WTC11 (cell line): ENCODE measurements around the gene MAPK8IP1. TPM values are rescaled to one million over a fixed set of nuclear protein-coding genes. Genes with fewer than 3 reads are reported as not detected.
A peak's percentile ranks its signal among the peaks of the same experiment; 100 is the strongest.

Experiments
- ATAC-seq: fragments of 200-7000 bp; cut with Tn5 transposase; 2 replicates; pipeline ENCODE4 v1.10.0; 2021; ENCODE audit warnings: mild to moderate bottlenecking, moderate library complexity
- CTCF ChIA-PET: fragments of 300-600 bp; sonication (Branson Sonifier 250); formaldehyde crosslinking; loops from one replicate; lab custom pipeline; 2021; ENCODE audit warnings: antibody characterized with exemption; lab: Charles Lee
- POLR2A ChIA-PET: fragments of 350-600 bp; sonication (Branson Sonifier 250); formaldehyde crosslinking; loops from one replicate; lab custom pipeline; 2021; ENCODE audit warnings: antibody characterized with exemption; lab: Charles Lee
- DNase-seq: peaks from one replicate; pipeline ENCODE4 v3.0.0; 2021; ENCODE audit warnings: low spot score
- H3K27ac Mint-ChIP-seq: 2 replicates; pipeline ENCODE4 v1.8.0; 2021; ENCODE audit warnings: mixed read lengths
- H3K27me3 Mint-ChIP-seq: 2 replicates; pipeline ENCODE4 v1.8.0; 2021; ENCODE audit warnings: low read depth, mild to moderate bottlenecking, moderate library complexity, mixed read lengths
- H3K36me3 Mint-ChIP-seq: 2 replicates; pipeline ENCODE4 v1.8.0; 2021; ENCODE audit warnings: mixed read lengths
- H3K4me1 Mint-ChIP-seq: 2 replicates; pipeline ENCODE4 v1.8.0; 2022; ENCODE audit warnings: mixed read lengths
- H3K4me3 Mint-ChIP-seq: 2 replicates; pipeline ENCODE4 v1.8.0; 2021; ENCODE audit warnings: mild to moderate bottlenecking, moderate library complexity, mixed read lengths
- H3K9me3 Mint-ChIP-seq: 2 replicates; pipeline ENCODE4 v1.8.0; 2021; ENCODE audit warnings: mixed read lengths
- AFF4 ChIP-seq: sonication (generic); formaldehyde crosslinking; IDR thresholded peaks from 2 replicates; pipeline ENCODE4 v1.8.1; 2023; ENCODE audit warnings: mild to moderate bottlenecking, missing genetic modification reagents, borderline replicate concordance
- ATF1 ChIP-seq: sonication (generic); formaldehyde crosslinking; IDR thresholded peaks from 2 replicates; pipeline ENCODE4 v1.8.1; 2023; ENCODE audit warnings: mild to moderate bottlenecking, moderate library complexity, missing genetic modification reagents
- ATF2 ChIP-seq: sonication (generic); formaldehyde crosslinking; IDR thresholded peaks from 2 replicates; pipeline ENCODE4 v1.8.1; 2022; ENCODE audit warnings: low read depth, missing genetic modification reagents, borderline replicate concordance
- ATF3 ChIP-seq: sonication (generic); formaldehyde crosslinking; conservative IDR thresholded peaks from 2 replicates; pipeline ENCODE4 v1.8.1; 2022; ENCODE audit warnings: mild to moderate bottlenecking, missing genetic modification reagents
- CBFB ChIP-seq: sonication (generic); formaldehyde crosslinking; IDR thresholded peaks from 2 replicates; pipeline ENCODE4 v1.8.1; 2022; ENCODE audit warnings: mild to moderate bottlenecking, low read depth, missing genetic modification reagents
- CREM ChIP-seq: sonication (generic); formaldehyde crosslinking; IDR thresholded peaks from 2 replicates; pipeline ENCODE4 v1.8.1; 2022; ENCODE audit warnings: mild to moderate bottlenecking, missing genetic modification reagents, moderate library complexity
- EMX1 ChIP-seq: fragments of 250-450 bp; sonication (Bioruptor Pico); IDR thresholded peaks from 2 replicates; pipeline ENCODE4 v1.8.0; 2021; ENCODE audit warnings: mild to moderate bottlenecking
- FOXJ3 ChIP-seq: sonication (generic); formaldehyde crosslinking; IDR thresholded peaks from 2 replicates; pipeline ENCODE4 v1.9.0; 2021; ENCODE audit warnings: missing genetic modification reagents, mild to moderate bottlenecking, borderline replicate concordance
- GRHL2 ChIP-seq: fragments of 250-450 bp; sonication (Bioruptor Pico); IDR thresholded peaks from 2 replicates; pipeline ENCODE4 v1.8.0; 2022; ENCODE audit warnings: mild to moderate bottlenecking, moderate library complexity; ENCODE audit not compliant: insufficient replicate concordance, severe bottlenecking
- HMGA2 ChIP-seq: fragments of 250-450 bp; sonication (Bioruptor Pico); IDR thresholded peaks from 2 replicates; pipeline ENCODE4 v1.4.0; 2021; ENCODE audit warnings: mild to moderate bottlenecking, moderate library complexity
- MAX ChIP-seq: sonication (generic); formaldehyde crosslinking; IDR thresholded peaks from 2 replicates; pipeline ENCODE4 v1.8.0; 2022; ENCODE audit warnings: mild to moderate bottlenecking, missing genetic modification reagents
- MYBL2 ChIP-seq: sonication (generic); formaldehyde crosslinking; IDR thresholded peaks from 2 replicates; pipeline ENCODE4 v1.8.1; 2023; ENCODE audit warnings: mild to moderate bottlenecking, moderate library complexity, missing genetic modification reagents
- NR3C1 ChIP-seq: sonication (generic); formaldehyde crosslinking; conservative IDR thresholded peaks from 2 replicates; pipeline ENCODE4 v1.8.1; 2023; ENCODE audit warnings: low read depth, mild to moderate bottlenecking, missing genetic modification reagents
- RORB ChIP-seq: fragments of 250-450 bp; sonication (Bioruptor Pico); IDR thresholded peaks from 2 replicates; pipeline ENCODE4 v1.9.0; 2021; ENCODE audit warnings: mild to moderate bottlenecking
- SMAD3 ChIP-seq: sonication (generic); formaldehyde crosslinking; IDR thresholded peaks from 2 replicates; pipeline ENCODE4 v1.8.0; 2022; ENCODE audit warnings: missing genetic modification reagents, mild to moderate bottlenecking, borderline replicate concordance
- STAT6 ChIP-seq: sonication (generic); formaldehyde crosslinking; conservative IDR thresholded peaks from 2 replicates; pipeline ENCODE4 v1.8.1; 2023; ENCODE audit warnings: mild to moderate bottlenecking, low read depth, missing genetic modification reagents, moderate library complexity
- TCF7 ChIP-seq: sonication (generic); formaldehyde crosslinking; IDR thresholded peaks from 2 replicates; pipeline ENCODE4 v1.8.0; 2022; ENCODE audit warnings: mild to moderate bottlenecking, low read depth, missing genetic modification reagents, moderate library complexity
- ZNF138 ChIP-seq: sonication (generic); formaldehyde crosslinking; conservative IDR thresholded peaks from 2 replicates; pipeline ENCODE4 v1.8.1; 2022; ENCODE audit warnings: mild to moderate bottlenecking, moderate library complexity, missing genetic modification reagents
- ZNF219 ChIP-seq: sonication (generic); formaldehyde crosslinking; IDR thresholded peaks from 2 replicates; pipeline ENCODE4 v1.8.0; 2023; ENCODE audit warnings: missing genetic modification reagents, mild to moderate bottlenecking, borderline replicate concordance
- ZNF263 ChIP-seq: sonication (generic); formaldehyde crosslinking; IDR thresholded peaks from 2 replicates; pipeline ENCODE4 v1.8.1; 2022; ENCODE audit warnings: low read depth, mild to moderate bottlenecking, moderate library complexity, missing genetic modification reagents
- ZNF396 ChIP-seq: fragments of 250-450 bp; sonication (Bioruptor Pico); IDR thresholded peaks from 2 replicates; pipeline ENCODE4 v1.8.0; 2021; ENCODE audit warnings: mild to moderate bottlenecking, moderate library complexity, borderline replicate concordance
- ZNF423 ChIP-seq: fragments of 250-450 bp; sonication (Bioruptor Pico); IDR thresholded peaks from 2 replicates; pipeline ENCODE4 v2.1.2; 2022; ENCODE audit warnings: mild to moderate bottlenecking, moderate library complexity
- total RNA-seq: library from RNA; stranded (reverse); gene quantifications from 3 replicates; pipeline ENCODE4 v1.2.3, GENCODE V29; 2021

MAPK8IP1 gene
- total RNA-seq, 1 experiment from 2014 or later: 34.1 TPM

GRCh38 chr11:45934580-45935318, 49.3 kb downstream of the MAPK8IP1 start (continued):
- TF ChIP-seq ZNF138 (CRISPR knock-in tag): no peak
- TF ChIP-seq, all 79 proteins: peak for 0

GRCh38 chr11:45935349-45936064, 50.1 kb downstream of the MAPK8IP1 start:
- Mint-ChIP-seq H3K4me3 (no peak overlapping the region), H3K9me3 (no peaks in the 10 kb centered on the region), H3K27me3 (no peaks in the 10 kb centered on the region; the same call in 1 of the 2 replicates), H3K4me1 (peaks cover 10% of the 10 kb centered on the region), H3K27ac (peak overlapping the region; percentile 32; the same call in 1 of the 2 replicates), H3K36me3 (peaks cover 13% of the 10 kb centered on the region)
- no peak for TF ChIP-seq CBFB (CRISPR knock-in tag)
- TF ChIP-seq STAT6 (CRISPR knock-in tag): no peak
- no peak for TF ChIP-seq TCF7
- TF ChIP-seq ZNF263 (CRISPR knock-in tag): no peak
- no peak for TF ChIP-seq RORB (CRISPR knock-in tag)
- TF ChIP-seq EMX1 (CRISPR knock-in tag): no peak
- TF ChIP-seq CREM (CRISPR knock-in tag): no peak
- no peak for TF ChIP-seq AFF4
- no peak for TF ChIP-seq ZNF219 (CRISPR knock-in tag)
- TF ChIP-seq ATF1 (CRISPR knock-in tag): no peak
- no peak for TF ChIP-seq ZNF396
- POLR2A ChIA-PET: interaction anchor here (0.6 to 1.8 kb wide), 3 partner anchors 14 to 397 kb away, joined by 3 to 6 read pairs (median 3); partner anchors contain the start of gene LARGE2
- ATAC-seq: no peak
- CTCF ChIA-PET: interaction anchor here (0.6 kb wide), 1 partner anchor 27 kb away, joined by 4 read pairs; no protein-coding TSS in a partner anchor
- DNase-seq: no peak

GRCh38 chr11:45936511-45937054, 51.1 kb downstream of the MAPK8IP1 start:
- DNase-seq (no peak), ATAC-seq (no peak)
- Mint-ChIP-seq H3K9me3 (no peaks in the 10 kb centered on the region), H3K4me3 (no peak overlapping the region), H3K4me1 (peaks cover 10% of the 10 kb centered on the region), H3K27me3 (no peaks in the 10 kb centered on the region; the same call in 1 of the 2 replicates), H3K27ac (peak overlapping the region; percentile 73; the same call in 1 of the 2 replicates), H3K36me3 (peaks cover 12% of the 10 kb centered on the region)
- ChIA-PET POLR2A (interaction anchor here (0.6 to 1.8 kb wide), 3 partner anchors 15 to 225 kb away, joined by 3 to 6 read pairs (median 3); partner anchors contain the start of gene LARGE2), CTCF (interaction anchor here (4.2 kb wide), 1 partner anchor 70 kb away, joined by 13 read pairs; no protein-coding TSS in a partner anchor)
- TF ChIP-seq HMGA2 (CRISPR knock-in tag): no peak
- no peak for TF ChIP-seq GRHL2 (CRISPR knock-in tag)
- TF ChIP-seq ATF3: no peak
- TF ChIP-seq ZNF138 (CRISPR knock-in tag): no peak
- no peak for TF ChIP-seq ATF1 (CRISPR knock-in tag)
- no peak for TF ChIP-seq FOXJ3 (CRISPR knock-in tag)
- TF ChIP-seq CBFB (CRISPR knock-in tag): no peak
- no peak for TF ChIP-seq MYBL2
- TF ChIP-seq ATF2 (CRISPR knock-in tag): no peak
- TF ChIP-seq NR3C1 (CRISPR knock-in tag): no peak
- no peak for TF ChIP-seq MAX (CRISPR knock-in tag)
- TF ChIP-seq RORB (CRISPR knock-in tag): no peak
- no peak for TF ChIP-seq ZNF423 (CRISPR knock-in tag)
- TF ChIP-seq SMAD3 (CRISPR knock-in tag): no peak
